Epithelial cell of proximal tubule (primary cell): ENCODE measurements around the gene KMT2E. TPM values are rescaled to one million over a fixed set of nuclear protein-coding genes. Genes with fewer than 3 reads are reported as not detected.

Experiments
- DNase-seq: peaks from one replicate; pipeline ENCODE4 v3.0.0-alpha.2; 2011; ENCODE audit warnings: low read depth
- H3K4me3 ChIP-seq: 2 replicates; pipeline ENCODE4 v1.5.1; 2011; ENCODE audit warnings: low read depth, mild to moderate bottlenecking, low read length
- total RNA-seq: library from RNA; depleted of rRNA; stranded (reverse); fragments of >200 nt; gene quantifications from 2 replicates; pipeline ENCODE4 v1.2.3, GENCODE V29; 2015
- TF ChIP-seq, protein P1 (sequence below): conservative IDR thresholded peaks from 2 replicates; pipeline ENCODE4 v1.5.1; 2012; ENCODE audit warnings: low read depth, mild to moderate bottlenecking, low read length

Gene KMT2E
- total RNA-seq, 1 donor from 2014 or later = 46.4 TPM

DNA sequence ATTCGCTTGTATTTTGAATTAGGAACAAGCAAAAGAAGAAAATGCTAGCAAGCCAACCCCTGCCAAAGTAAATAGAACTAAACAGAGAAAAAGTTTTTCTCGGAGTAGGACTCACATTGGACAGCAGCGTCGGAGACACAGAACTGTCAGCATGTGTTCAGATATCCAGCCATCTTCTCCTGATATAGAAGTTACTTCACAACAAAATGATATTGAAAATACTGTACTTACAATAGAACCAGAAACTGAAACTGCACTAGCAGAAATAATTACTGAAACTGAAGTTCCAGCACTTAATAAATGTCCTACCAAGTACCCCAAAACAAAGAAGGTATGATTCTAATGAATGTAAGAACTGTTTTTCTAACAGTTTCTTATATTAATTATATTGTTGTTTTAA, 87.9 kb downstream of the KMT2E start:
- DNase-seq = no peak
- no peak overlapping the region for H3K4me3 ChIP-seq
- TF ChIP-seq, protein P1, sequence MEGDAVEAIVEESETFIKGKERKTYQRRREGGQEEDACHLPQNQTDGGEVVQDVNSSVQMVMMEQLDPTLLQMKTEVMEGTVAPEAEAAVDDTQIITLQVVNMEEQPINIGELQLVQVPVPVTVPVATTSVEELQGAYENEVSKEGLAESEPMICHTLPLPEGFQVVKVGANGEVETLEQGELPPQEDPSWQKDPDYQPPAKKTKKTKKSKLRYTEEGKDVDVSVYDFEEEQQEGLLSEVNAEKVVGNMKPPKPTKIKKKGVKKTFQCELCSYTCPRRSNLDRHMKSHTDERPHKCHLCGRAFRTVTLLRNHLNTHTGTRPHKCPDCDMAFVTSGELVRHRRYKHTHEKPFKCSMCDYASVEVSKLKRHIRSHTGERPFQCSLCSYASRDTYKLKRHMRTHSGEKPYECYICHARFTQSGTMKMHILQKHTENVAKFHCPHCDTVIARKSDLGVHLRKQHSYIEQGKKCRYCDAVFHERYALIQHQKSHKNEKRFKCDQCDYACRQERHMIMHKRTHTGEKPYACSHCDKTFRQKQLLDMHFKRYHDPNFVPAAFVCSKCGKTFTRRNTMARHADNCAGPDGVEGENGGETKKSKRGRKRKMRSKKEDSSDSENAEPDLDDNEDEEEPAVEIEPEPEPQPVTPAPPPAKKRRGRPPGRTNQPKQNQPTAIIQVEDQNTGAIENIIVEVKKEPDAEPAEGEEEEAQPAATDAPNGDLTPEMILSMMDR = no peak

DNA sequence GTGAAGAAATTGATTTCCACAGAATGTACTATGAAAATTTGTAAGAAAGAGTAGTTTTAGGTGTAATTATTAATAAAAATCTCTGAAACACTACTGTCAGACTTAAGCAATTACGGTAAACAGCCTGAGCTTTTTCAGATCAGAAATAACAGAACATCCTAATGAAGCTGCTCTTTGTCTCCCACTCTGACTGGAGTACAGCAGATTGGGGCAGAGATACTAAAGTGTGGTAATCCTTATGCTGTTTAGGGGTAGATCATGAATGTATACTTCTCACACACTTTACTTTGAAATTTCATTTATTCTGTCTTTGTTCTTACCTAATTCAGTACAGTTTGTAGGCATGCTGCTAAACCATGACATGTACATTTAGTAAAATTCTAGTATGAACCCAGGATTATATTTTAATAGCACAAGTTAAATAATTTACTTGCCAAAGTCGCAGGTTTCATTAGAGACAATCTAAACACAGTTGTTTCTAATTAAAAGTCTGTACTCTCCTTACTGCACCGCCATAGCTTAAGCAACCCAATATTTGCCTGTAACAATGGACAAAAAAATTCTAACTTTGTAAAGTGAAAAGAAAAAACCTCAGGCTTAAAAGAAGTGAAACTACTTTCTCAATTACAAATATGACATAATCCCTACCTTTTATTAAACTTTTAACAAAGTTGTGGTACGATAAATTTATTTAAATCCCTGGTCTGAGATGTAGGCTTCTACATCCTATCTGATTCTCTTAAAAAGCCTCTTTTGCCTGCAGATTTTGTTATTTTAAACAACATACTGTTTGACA, 88.8 kb downstream of the KMT2E start:
- TF ChIP-seq, protein P1 = no peak
- no peak overlapping the region for H3K4me3 ChIP-seq
- DNase-seq = no peak

DNA sequence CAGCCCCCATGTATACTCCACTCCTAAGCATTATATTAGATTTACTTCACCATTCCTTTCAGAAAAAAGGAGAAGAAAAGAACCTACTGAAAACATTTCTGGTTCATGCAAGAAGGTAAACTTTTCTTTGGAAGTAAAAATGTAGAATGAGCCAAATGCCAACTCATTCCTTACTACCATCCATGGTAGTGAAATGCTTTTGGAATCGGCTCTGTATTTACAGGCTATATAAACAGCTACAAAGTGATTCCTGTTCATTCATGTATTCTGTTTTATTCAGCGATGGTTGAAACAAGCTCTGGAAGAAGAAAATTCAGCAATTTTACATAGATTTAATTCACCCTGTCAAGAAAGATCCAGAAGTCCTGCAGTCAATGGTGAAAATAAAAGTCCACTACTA, 91.6 kb downstream of the KMT2E start:
- no peak overlapping the region for H3K4me3 ChIP-seq
- TF ChIP-seq, protein P1 = no peak
- DNase-seq = no peak

DNA sequence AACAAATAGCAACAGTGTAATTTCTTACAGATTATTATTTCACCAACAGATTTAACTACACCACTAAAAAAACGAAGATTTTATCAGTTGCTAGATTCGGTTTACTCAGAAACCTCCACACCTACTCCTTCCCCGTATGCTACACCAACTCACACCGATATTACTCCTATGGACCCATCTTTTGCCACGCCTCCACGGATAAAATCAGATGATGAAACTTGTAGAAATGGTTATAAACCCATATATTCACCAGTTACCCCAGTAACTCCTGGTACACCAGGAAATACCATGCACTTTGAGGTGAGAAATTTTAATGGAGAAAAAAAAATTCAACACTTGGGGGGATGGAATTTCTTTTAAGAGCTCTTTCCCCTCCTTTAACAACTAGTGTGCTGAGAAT, 92.5 kb downstream of the KMT2E start:
- DNase-seq = no peak
- TF ChIP-seq, protein P1 = no peak

DNA sequence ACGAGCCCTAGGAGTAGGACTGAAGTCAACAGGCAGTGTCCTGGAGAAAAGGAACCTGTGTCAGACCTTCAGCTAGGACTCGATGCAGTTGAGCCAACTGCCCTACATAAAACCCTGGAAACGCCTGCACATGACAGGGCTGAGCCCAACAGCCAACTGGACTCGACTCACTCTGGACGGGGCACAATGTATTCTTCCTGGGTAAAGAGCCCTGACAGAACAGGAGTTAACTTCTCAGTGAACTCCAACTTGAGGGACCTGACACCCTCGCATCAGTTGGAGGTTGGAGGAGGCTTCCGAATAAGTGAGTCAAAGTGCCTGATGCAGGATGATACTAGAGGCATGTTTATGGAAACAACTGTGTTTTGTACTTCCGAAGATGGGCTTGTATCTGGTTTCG, 93.5 kb downstream of the KMT2E start:
- DNase-seq = no peak
- TF ChIP-seq, protein P1 = no peak
- no peak overlapping the region for H3K4me3 ChIP-seq

More for the DNA sequence above, 92.5 kb downstream of the KMT2E start:
- H3K4me3 ChIP-seq = no peak overlapping the region

DNA sequence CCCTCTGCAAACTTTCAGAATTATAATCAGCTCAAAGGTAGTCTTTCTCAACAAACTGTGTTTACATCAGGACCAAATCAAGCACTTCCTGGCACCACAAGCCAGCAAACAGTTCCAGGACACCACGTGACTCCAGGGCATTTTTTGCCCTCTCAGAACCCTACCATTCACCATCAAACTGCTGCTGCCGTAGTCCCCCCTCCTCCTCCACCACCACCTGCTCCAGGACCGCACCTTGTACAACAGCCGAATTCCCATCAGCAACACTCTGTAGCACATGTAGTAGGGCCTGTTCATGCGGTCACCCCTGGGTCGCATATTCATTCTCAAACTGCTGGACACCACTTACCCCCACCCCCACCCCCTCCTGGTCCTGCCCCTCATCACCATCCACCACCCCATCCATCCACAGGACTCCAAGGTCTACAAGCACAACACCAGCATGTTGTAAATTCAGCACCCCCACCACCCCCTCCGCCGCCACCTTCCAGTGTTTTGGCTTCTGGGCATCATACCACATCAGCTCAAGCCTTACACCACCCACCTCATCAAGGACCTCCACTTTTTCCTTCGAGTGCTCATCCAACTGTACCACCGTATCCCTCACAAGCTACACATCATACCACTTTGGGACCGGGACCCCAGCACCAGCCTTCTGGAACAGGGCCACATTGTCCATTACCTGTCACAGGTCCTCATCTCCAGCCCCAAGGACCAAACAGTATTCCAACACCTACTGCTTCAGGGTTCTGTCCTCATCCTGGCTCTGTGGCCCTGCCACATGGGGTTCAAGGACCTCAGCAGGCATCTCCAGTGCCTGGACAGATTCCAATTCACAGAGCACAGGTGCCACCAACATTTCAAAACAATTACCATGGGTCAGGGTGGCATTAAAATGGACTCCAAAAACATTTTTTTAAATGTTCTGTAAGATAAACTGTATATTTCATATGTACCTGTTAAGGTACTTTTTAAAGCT, 98.7 kb downstream of the KMT2E start:
- no peak overlapping the region for H3K4me3 ChIP-seq
- DNase-seq = no peak
- TF ChIP-seq, protein P1 = no peak
